Left renal pelvis (tissue), 4 donors: ENCODE data around the gene CADM2. TPM values are rescaled to one million over a fixed set of nuclear protein-coding genes. Genes with fewer than 3 reads are reported as not detected.

ENCODE experiments used
- DNase-seq, 4 donors: peaks; one replicate each; pipeline ENCODE4 v3.0.0-alpha.2; 2013; ENCODE audit warnings: low read depth in 4 of 4, low spot score in 3 of 4
- polyA plus RNA-seq, 4 donors: library from polyadenylated mRNA; unstranded; fragments of 120-200 nt; gene quantifications; one replicate each; pipeline ENCODE4 v1.2.1, GENCODE V29; 2013; ENCODE audit not compliant: insufficient read length in 4 of 4

Gene CADM2
- polyA plus RNA-seq, 4 donors = 0.27 to 6.4 (median 0.70) TPM

- no peak for DNase-seq
Observed at GRCh38 chr3:86051058-86051457, 1092.3 kb downstream of the CADM2 start.

GRCh38 chr3:86056032-86056431 lies 1097.2 kb downstream of the CADM2 start:
- DNase-seq = no peak

GRCh38 chr3:86056962-86057361 lies 1098.2 kb downstream of the CADM2 start:
- no peak for DNase-seq

GRCh38 chr3:86073799-86074198 lies 1115.0 kb downstream of the CADM2 start:
- DNase-seq = no peak

GRCh38 chr3:86087160-86087871 lies 1128.5 kb downstream of the CADM2 start:
- no peak for DNase-seq

GRCh38 chr3:86104154-86104553 lies 1145.4 kb downstream of the CADM2 start:
- DNase-seq = no peak

- DNase-seq = no peak
Observed at GRCh38 chr3:86109434-86109833, 1150.6 kb downstream of the CADM2 start.
